GM10248 (cell line): Measurements from ENCODE around the gene PCDHAC2.

Source experiments
- CTCF ChIA-PET: fragments of 300-600 bp; sonication (Branson Sonifier 250); formaldehyde crosslinking; extraction: SDS; loops from one replicate; lab custom pipeline; 2021; ENCODE audit warnings: antibody characterized with exemption; lab: Yijun Ruan, JAX
- POLR2A ChIA-PET: fragments of 350-650 bp; sonication (Branson Sonifier 250); formaldehyde crosslinking; extraction: SDS; loops from one replicate; lab custom pipeline; 2020; ENCODE audit warnings: antibody characterized with exemption; lab: Yijun Ruan, JAX
- DNase-seq: peaks from one replicate; pipeline ENCODE4 v3.0.0; 2012; ENCODE audit errors: extremely low spot score
- CTCF ChIP-seq: IDR thresholded peaks from 2 replicates; pipeline ENCODE4 v1.5.1; 2012; ENCODE audit warnings: mild to moderate bottlenecking, low read depth; ENCODE audit errors: extremely low read depth, missing control alignments, control extremely low read depth

Gene PCDHAC2

GRCh38 chr5:140966293-140967225 is at the start of gene PCDHAC2:
Gene PCDHAC2 (plus strand): TSS chr5:140966476. CDS start chr5:140966767, 291 bp downstream.
- no peak for TF ChIP-seq CTCF
- CTCF ChIA-PET, result no interaction called here
- DNase-seq, result no peak
- POLR2A ChIA-PET, result no interaction called here

GRCh38 chr5:140923601-140924000 is 42.7 kb upstream of the PCDHAC2 start:
- ChIA-PET POLR2A (no interaction called here), CTCF (no interaction called here)
- TF ChIP-seq CTCF, result no peak
- no peak for DNase-seq

- POLR2A ChIA-PET, result no interaction called here
- no peak for DNase-seq
- TF ChIP-seq CTCF, result no peak
- CTCF ChIA-PET, result no interaction called here
Observed at GRCh38 chr5:140925806-140926442, 40.4 kb upstream of the PCDHAC2 start, which contains the start of gene PCDHAC1. Gene PCDHAC1 (plus strand): TSS chr5:140926299. CDS start chr5:140926893, 594 bp downstream.

- CTCF ChIA-PET, result no interaction called here
- TF ChIP-seq CTCF, result no peak
- POLR2A ChIA-PET, result no interaction called here
- DNase-seq, result no peak
Observed at GRCh38 chr5:140926443-140927227, 39.6 kb upstream of the PCDHAC2 start.

- no peak for DNase-seq
- POLR2A ChIA-PET, result no interaction called here
- TF ChIP-seq CTCF, result no peak
- CTCF ChIA-PET, result no interaction called here
Observed at GRCh38 chr5:140927228-140927573, 39.1 kb upstream of the PCDHAC2 start.

GRCh38 chr5:140934964-140935606 is 31.2 kb upstream of the PCDHAC2 start:
- POLR2A ChIA-PET, result no interaction called here
- CTCF ChIA-PET, result no interaction called here
- no peak for DNase-seq
- TF ChIP-seq CTCF, result no peak
